Stimulated activated CD4-positive, alpha-beta T cell treated with anti-CD3 and anti-CD28 coated beads, Interleukin-12 subunit alpha, Interleukin-12 subunit beta, amount 100 ng/mL, for 24 hours (primary cell): Measurements from ENCODE around the gene PKIG.
"Not testable (repeated sequence)": the region's sequence is repeated elsewhere in the genome, so short reads cannot be mapped to it uniquely, and the experiment has no call there.

Experiments used
- DNase-seq, 2 experiments: peaks; one replicate each; pipeline ENCODE4 v3.0.0-alpha.2; 2020; ENCODE audit warnings: low read depth in 2 of 2

Gene PKIG

DNA sequence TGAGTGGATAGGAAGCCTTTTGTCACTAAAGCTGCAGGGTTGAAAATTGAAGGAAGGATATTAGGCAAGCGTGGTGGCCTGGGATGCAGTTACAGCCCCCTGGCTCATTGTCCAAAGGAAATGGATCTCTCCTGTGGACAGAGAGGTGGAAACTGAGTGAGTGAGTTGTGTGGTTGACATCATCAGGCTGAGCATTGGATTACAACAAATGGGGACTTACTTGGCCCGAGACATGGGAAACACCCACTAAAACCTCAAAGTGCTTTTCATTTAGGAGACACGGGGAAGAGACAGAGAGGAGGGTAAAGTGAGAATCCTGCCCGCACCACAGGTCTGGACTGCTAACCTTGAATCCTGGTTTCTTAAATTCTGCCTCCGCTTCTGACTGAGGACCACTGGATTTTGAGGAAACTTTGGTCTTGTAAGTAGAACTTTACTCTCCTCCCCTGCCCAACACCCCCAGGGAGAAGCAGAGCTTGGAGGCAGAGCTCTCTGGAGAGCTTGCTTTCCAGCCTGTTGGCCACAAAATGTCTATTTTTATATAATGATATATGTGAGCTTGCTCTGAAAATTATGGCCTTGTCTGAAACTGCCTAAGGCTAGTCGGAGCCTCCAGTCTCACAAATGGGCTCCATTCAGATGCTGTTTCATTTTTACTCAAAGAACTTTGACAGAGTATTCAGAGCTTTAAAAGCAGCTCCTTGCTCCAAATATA lies at the start of gene PKIG:
TSS of gene PKIG (plus strand) at position 269 of the 715 bp plus-strand sequence. CDS start 31,978 bp downstream, outside the sequence.
- no peak for DNase-seq

DNA sequence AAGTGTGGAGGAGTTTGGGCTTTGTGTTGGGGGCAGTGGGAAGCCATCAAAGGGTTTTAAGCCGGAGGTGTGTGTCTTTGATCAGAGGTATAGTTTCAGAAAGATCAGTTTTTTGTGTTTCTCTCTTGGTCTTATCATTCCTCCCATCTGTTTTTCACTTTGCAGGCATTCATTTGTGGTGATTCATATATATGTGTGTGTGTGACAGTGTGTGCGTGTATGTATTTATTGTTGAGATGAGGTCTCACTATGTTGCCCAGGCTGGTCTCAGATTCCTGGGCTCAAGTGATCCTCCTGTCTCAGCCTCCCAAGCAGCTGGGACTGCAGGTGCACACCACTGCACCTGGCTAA lies 49.4 kb upstream of the PKIG start:
- no peak for DNase-seq

DNA sequence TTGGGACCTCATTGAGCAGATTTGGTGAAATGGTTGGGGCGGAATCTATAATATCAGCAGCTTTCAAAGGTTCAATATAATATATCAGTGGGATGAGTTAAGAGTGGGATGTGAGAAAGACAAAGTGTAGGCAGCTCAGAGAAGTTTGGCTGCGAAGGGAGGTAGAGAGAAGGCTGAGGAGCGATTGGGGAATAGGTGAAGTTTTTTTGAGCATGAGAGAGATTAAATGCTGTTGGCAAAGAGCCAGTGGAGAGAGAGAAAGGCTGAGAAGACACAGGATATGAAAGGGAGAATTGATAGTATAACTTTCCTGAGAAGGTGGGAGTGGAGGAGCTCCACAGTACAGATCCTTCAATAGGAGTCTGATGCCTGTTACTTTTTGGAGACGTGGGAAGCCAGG lies 48.5 kb upstream of the PKIG start:
- DNase-seq = no peak

DNA sequence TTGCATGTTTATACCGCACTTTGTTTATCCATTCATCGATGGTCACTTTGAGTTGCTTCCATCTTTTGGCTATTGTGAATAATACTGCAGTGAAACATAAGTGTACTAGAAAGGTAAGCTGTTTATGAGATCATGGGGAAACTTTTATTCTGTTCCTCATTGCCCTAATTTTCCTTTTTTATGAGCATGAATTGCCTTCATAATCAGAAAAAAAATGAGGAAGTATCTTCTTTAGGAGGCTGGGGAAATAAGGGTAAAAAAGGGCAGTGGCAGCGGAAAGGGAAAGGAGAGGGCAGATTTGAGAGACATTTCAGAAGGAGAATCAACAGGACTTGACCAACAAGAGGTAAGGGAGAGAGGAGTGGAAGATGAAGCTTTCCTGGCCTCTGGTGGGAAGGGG lies 46.2 kb upstream of the PKIG start:
- no peak for DNase-seq

DNA sequence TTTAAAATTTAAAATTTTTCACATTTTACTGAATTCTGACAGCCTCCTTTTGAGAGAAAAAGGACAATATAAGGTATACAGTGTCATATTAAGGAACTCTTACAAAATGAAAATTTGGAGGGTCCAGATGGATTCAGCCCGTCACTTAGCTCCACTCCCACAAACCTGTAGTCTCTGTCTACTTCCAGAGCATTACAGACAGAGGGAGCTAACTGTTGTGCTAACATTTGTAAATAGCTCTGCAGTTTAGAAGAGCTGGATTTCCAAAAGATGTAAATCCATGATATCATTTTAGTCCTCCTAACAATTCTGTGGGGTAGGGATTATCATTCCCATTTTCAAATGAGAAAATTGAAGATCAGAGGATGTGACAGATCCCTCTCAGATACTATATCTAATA lies 44.4 kb upstream of the PKIG start:
- no peak for DNase-seq

DNA sequence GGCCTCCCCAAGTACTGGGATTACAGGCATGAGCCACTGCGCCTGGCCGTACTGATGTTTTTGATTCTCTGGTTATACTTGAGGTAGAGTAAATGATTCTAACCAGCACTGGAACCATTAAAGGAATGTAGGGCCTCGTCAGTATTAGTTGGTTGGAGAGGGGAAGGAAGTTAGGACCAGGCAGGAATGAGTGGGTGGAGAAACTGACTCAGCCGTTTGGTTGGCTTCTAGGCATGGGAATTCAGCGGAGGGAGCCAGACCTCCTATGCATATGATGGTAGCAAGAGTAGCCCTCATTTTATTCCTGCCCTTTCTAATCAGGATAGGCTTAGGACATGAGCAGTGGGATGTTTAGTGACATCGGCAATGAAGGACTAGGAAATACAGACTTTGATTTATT lies 41.5 kb upstream of the PKIG start:
- DNase-seq = no peak

DNA sequence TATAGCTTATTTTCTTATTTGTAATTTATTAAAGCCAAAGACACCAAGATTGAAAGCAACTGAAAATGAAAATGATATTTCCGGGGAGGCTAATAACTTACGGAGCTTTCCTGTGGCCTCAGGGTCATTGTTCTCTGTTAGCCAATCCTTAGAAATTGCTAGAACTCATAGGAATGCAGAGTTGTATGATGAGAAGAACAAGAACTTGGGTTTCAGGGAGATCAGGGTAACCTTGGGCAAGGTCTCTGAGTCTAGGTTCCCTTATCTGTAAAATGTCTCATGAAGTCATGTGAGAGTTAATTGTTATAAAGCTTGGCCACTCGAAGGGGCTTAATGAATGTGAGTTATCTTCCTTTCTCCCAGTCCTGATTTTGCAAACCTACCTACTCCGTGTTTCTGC lies 40.4 kb upstream of the PKIG start:
- no peak for DNase-seq

DNA sequence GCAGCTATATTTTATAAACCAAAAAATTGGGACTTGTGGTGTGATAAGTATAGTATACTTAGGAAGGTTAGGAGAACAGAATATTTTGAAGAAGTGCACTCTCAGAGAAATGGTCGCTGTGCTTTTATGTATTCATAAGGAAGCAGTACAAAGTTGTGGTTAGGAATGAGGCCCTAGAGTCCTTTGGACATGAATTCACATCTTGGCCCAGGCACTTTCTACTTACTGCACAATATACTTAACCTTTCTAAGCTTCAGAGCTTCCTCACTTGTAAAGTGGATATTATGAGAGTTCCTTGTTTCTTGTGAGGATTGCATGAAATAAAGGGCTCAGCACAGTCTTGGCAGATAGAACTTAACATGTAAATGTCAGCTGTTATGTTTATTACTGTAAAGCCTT lies 39.5 kb upstream of the PKIG start:
- DNase-seq = no peak

DNA sequence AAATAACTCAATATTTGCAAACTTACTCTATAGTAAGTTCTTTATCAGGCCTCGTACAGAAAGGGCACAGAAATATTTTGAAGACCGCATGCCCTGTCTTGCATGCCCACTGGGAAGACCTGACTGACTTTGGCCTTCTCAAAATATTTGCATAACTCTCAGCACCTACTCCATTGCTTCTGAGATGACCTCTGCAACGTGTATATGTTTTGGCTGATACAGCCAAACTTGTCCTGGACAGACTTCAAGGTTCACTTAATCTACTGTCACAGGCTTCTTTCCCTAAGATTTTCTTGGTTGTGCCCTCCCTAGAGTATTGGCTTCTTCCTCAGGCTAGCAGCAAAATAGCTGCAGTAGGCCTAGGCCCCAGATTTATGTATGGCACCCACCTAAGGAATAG lies 39.0 kb upstream of the PKIG start:
- DNase-seq = no peak

DNA sequence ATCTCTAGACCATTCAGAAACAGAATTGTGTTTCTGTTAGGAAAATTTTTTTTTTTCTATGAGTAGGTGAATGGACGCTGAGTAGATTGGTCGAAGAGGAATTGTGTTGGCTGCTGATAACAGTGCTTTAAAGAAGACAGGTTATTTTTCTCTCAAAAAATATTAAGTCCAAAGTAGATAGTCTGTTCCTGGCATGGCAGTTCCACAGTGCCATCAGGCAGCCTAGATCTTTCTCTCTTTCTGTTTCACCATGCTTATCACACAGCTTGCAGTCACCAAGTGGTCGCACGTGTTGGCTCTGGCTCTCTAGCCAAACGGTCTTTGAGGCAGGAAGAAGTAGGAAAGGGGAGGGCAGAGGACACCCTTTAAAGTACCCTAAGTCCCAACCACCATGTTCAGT lies 38.1 kb upstream of the PKIG start:
- DNase-seq = no peak

DNA sequence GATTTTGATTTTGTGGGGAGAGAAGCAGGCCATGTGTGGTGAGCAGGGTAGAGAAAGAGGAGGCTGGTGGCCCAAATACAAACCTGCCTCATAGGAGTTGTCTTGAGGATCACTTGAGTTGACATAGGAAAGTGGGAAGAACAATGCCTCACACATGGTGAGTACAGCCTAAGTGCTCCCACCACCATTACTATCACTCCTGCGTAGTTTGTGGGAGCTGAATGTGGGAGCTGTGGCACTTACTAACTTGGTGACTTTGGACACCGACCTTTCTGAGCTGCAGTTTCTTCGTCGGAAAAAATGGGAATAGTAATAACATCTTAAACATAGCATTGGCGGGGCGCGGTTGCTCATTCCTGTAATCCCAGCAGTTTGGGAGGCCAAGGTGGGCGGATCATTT lies 35.0 kb upstream of the PKIG start:
- no peak for DNase-seq

DNA sequence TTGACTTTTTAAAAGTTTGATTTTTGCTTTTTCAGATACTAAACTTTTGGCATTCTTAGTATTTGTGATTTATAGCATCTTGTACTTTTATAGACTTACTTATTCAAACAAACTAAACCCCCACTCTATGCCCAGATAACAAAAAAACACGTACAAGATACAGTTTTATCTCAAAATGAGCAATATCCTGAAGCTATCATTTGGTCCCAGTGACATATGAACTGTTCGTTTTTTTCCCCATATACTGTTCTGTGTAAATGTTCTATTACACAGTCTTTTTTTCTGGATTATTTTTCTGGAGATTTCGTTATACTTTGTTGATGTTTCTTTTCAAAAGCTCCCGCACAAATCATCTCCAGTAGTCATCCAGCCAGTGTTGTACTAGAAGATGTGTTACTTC lies 33.3 kb upstream of the PKIG start:
- DNase-seq = no peak

DNA sequence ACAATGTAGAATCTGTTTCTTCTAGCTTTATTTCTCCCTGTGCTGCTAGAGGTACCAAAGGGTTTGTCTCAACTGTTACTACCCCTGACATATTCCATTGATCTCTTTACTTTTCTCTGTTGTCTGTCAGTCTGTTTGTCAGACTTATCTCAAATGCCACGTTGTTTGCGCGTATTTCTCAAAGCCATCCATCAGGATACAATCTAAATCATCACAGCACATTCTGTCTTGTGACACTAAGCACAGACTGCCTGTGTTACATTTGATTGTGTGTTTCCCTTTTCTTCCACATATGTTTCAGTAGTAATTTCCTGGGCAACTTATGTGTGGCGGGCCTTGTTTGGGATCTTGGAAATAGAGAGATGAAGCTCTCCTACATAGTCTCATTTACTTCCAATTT lies 30.3 kb upstream of the PKIG start:
- no peak for DNase-seq

DNA sequence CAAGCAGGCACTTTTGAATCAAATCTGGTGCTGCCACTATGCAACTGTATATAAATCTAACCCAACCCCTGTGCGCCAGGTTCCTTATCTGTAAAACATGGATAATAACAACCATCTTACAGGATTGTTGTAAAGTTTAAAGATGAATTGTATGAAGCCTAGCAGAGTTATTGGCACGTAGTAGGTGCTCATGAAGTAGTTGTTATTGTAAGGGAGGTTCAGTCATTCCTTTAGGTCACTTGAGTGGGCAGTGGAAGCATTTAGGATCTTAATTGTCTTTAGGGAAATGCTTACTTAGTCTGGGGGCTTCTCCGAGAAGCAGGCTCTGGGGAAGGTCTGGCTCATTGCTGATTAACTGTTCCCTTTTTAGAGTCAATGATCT lies 29.8 kb upstream of the PKIG start:
- no peak for DNase-seq

DNA sequence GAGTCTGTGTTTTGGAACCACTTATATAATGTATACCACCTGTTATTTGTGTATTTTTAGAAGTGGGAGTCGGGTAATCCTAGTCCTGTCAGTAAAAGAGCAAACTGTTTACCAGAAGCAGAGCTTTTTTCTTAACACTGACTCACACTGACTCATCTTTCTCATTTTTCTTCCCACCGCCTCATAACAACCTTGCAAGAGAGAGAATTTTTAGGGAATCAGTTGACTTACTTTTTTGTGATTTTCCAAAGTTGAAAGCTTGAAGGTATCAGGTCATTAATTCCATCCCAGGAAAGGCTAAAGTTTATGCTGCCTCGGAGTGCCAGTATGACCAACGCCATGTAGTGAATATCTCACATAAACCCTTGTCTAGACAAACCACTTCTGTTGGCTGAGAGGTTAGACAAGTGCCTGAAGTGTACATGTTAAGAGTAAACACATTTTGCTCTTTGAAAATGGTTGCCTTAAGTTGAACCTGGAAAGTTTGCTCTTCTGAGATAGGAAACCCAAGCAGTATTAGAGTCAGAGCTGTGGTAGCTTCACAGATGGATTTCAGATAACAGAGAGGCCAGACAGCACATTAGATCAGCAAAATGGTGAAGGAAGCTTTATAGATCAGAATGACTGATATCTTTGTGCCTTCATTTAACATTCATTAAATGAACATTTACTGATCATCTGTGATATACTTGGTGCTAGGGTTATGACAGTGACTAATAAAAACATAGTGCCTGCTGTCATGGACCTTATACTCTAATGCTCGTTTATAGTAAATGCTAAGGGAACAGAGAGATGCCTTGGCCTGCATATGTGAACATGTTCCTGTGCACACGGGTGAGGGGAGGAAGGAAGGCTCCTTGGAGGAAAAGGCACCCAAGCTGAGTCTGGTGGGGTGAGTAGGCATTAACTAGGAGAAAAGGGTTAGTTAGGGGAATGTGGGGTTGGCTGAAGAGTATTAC lies 29.1 kb upstream of the PKIG start:
- DNase-seq = no peak

DNA sequence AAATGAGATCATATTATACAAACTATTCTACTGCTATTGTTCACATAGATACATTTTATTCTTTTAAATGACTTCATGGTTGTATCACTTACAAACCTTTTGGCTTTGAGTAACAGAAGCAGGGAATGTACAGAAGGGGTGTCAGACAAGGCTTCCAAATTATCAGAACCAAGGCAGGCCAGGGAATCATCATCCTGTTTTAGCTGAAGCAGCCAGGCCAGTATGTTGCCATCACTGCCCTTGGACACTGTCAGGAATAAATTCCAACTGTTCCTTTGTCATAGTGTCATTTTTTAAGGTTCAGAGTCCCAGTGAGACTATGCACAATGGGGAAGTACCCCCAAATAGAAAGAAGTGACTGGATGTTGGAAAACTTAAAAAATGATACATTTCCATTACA lies 23.1 kb upstream of the PKIG start:
- DNase-seq = no peak

DNA sequence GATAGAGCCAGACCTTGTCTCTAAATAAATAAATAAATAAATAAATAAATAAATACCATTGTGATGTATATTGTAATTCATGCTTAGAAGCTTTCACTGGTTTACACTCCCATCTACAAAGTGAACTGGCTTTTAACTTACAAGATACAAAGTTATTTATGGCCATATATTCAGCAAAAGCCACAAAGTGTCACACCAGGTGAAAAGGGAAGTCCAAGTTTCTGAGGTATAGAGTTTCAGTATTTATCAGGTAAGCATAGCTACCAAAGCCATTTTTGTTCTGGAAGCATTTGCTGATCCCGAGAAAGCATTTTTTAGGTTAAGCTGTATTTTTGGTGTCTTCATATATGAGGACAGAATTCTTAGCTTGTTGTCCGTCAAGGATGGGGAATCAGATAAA lies 22.1 kb upstream of the PKIG start:
- no peak for DNase-seq

DNA sequence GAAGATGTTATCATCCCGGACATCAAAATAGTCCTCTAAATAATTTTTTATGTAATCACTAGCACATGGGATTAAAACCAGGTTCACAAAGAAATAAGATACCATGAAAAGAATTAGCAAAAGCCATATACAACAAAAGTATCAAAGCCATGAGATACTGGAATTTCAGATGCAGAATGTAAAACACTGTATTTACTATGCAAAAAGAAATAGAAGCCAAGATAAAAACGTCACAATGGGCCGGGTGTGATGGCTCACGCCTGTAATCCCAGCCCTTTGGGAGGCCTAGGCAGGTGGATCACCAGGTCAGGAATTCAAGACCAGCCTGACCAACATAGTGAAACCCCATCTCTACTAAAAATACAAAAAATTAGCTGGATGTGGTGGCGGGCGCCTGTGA lies 21.6 kb upstream of the PKIG start:
- not testable (repeated sequence) for DNase-seq

DNA sequence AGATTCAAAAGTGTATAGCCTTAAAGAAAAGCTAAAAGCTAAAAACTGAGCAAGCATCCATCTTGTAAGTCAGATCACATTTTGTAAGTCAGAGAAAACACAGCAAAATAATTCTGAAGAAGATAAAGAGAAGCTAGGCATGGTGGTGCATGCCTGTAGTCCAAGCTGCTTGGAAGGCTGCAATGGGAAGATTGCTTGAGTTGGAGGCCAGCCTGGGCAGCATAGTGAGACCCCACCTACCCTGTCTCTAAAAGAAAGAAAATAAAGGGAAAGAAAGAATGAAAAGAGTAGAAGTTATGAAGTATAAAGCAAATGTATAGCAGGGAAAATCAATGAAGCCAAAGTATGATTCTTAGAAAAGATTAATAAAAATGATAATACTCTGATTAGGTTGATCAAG lies 20.5 kb upstream of the PKIG start:
- no peak for DNase-seq

DNA sequence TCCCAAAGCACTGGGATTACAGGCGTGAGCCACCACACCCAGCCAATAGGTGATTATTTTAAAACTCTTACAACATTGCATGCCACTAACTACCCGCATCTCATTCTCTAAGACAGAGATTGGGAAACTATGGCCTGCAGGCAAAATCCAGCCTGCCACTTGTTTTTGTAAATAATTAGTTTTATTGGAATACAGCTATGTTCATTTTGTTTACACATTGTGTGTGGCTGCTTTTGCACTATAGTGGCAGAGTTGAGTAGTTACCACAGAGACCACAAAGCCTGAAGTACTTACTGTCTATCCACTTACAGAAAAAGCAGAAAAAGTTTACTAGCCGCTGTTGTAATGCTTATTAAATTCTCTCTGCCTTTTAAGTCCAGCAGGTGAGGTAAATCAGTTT lies 16.4 kb upstream of the PKIG start:
- no peak for DNase-seq

DNA sequence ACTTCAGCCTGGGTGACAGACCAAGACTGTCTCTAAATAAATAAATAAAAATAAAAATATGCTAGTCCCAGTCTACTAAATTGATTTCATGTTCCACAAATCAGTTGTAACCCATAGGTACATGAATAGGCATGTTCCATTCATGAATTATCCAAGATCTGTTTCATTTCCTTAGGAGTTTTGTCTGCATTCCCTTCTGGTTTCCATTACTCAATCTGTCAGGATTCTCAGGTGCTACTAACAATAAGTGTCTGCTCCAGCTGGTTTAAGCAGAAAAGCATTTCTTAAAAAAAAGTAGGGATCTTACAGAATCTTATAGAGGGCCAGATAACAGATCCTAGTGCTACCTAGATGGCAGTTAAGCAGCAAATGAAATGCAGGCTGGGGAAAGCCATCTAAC lies 15.6 kb upstream of the PKIG start:
- no peak for DNase-seq

DNA sequence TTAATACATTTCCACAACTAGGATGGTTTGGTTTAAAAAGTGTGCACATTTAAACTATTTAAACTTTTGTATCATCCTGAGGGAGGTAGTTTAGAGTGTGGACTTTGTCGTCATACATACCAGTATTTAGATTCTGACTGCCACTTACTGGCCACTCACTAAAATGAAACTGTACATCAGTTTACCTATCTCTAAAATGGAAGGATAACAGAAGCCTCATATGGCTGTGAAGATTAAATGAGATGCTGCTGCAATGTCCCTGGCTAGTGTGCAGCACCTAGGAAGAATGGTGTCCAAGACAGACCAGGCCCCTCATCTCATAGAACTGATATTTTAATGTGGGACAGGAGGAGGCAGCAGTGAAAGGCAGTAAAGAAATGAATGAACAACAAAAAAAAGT lies 12.0 kb upstream of the PKIG start:
- DNase-seq = no peak

DNA sequence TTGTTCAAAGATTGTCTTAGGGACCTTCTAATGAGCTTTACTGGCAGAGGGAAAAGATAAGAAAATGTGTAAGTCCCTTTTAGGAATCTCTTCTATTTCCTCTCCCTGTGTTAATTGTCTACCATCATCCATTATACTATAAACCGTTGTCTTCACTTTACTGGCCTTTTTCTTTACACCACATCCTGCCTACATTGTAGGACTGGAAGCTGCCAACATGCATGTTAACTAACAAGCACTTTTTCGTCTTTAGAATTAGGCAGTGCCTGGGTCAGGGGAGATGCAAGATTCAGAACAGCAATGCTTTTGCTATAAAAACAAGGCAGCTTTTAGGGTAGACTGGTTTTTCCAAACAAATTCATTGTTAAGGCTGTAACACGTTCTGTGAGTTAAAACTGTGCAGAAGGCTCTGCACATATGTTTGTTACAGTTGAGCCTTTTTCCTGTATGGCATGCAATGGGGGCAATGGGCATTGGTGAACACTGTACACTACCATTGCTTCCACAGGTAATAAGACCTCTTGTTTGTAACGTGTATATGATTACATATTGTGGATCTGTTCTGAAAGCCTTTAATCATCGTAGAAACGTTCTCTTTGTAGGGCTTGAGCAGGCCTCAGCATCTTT lies 10.9 kb upstream of the PKIG start:
- no peak for DNase-seq
